ENCODE results near the gene DOCK3.
"Not testable (repeated sequence)": the region's sequence is repeated elsewhere in the genome, so short reads cannot be mapped to it uniquely, and the experiment has no call there.

Gene DOCK3

GRCh38 chr3:51270559-51270958 is 595.8 kb downstream of the DOCK3 start:
- no peak for DNase-seq

GRCh38 chr3:51271172-51271571 is 596.4 kb downstream of the DOCK3 start:
- DNase-seq: no peak

- no peak for DNase-seq
These were observed 599.3 kb downstream of the DOCK3 start for GRCh38 chr3:51274052-51274451.

- DNase-seq: no peak
These were observed 600.5 kb downstream of the DOCK3 start for GRCh38 chr3:51275111-51275805.

GRCh38 chr3:51276046-51276445 is 601.3 kb downstream of the DOCK3 start:
- DNase-seq: no peak

GRCh38 chr3:51279448-51279847 is 604.7 kb downstream of the DOCK3 start:
- no peak for DNase-seq

GRCh38 chr3:51280176-51280575 is 605.4 kb downstream of the DOCK3 start:
- no peak for DNase-seq

GRCh38 chr3:51282931-51283330 is 608.2 kb downstream of the DOCK3 start:
- no peak for DNase-seq

GRCh38 chr3:51283421-51283820 is 608.7 kb downstream of the DOCK3 start:
- DNase-seq: no peak

- DNase-seq: no peak
These were observed 620.9 kb downstream of the DOCK3 start for GRCh38 chr3:51295625-51296024.

GRCh38 chr3:51297333-51297732 is 622.6 kb downstream of the DOCK3 start:
- no peak for DNase-seq

GRCh38 chr3:51304230-51304629 is 629.5 kb downstream of the DOCK3 start:
- no peak for DNase-seq

- DNase-seq: no peak
These were observed 631.4 kb downstream of the DOCK3 start for GRCh38 chr3:51306093-51306492.

- DNase-seq: no peak
These were observed 632.7 kb downstream of the DOCK3 start for GRCh38 chr3:51307458-51307857.

GRCh38 chr3:51307945-51308607 is 633.3 kb downstream of the DOCK3 start:
- DNase-seq: not testable (repeated sequence)

- DNase-seq: no peak
These were observed 636.3 kb downstream of the DOCK3 start for GRCh38 chr3:51311055-51311454.

- no peak for DNase-seq
These were observed 653.5 kb downstream of the DOCK3 start for GRCh38 chr3:51328206-51328605.

GRCh38 chr3:51330046-51330445 is 655.3 kb downstream of the DOCK3 start:
- no peak for DNase-seq

GRCh38 chr3:51332156-51332555 is 657.4 kb downstream of the DOCK3 start:
- DNase-seq: no peak

GRCh38 chr3:51333021-51333420 is 658.3 kb downstream of the DOCK3 start:
- DNase-seq: no peak

- no peak for DNase-seq
These were observed 661.5 kb downstream of the DOCK3 start for GRCh38 chr3:51336261-51336660.

GRCh38 chr3:51337666-51338065 is 662.9 kb downstream of the DOCK3 start:
- no peak for DNase-seq

- DNase-seq: no peak
These were observed 663.9 kb downstream of the DOCK3 start for GRCh38 chr3:51338632-51339031.

- DNase-seq: no peak
These were observed 665.5 kb downstream of the DOCK3 start for GRCh38 chr3:51340013-51340829.

Measured in NCI-H2171 (cell line).